ENCODE results near the gene SCN2A. TPM values are rescaled to one million over a fixed set of nuclear protein-coding genes. Genes with fewer than 3 reads are reported as not detected.

The SCN2A gene
- total RNA-seq, 2 donors from 2014 or later = 0.15 to 0.20 TPM

- H3K36me3 Mint-ChIP-seq (ENCODE audit: low read depth) = no peaks in the 10 kb centered on the region
- H3K36me3 ChIP-seq (ENCODE audit: control insufficient read depth, insufficient read depth, low read length) = no peaks in the 10 kb centered on the region
- WGBS, 2 experiments (ENCODE audit: insufficient coverage in 1 of 2, insufficient read length in 1 of 2) = 89% methylated on average over 4 of the region's 4 CpGs; no CpG with 5 or more reads in 1 of the 2 experiments
- H3K27ac ChIP-seq (ENCODE audit: low read depth, low read length) = no peak overlapping the region
- no peak overlapping the region for H3K9ac ChIP-seq (ENCODE audit: extremely low read depth, low read length, poor library complexity, severe bottlenecking)
- H3K9me3 ChIP-seq (ENCODE audit: control insufficient read depth, low read length) = no peaks in the 10 kb centered on the region
- DNase-seq = no peak
- peaks cover 6% of the 10 kb centered on the region for H3K9me3 Mint-ChIP-seq
- no peak for TF ChIP-seq CTCF (conservative IDR thresholded peaks at IDR 0.05)
- peaks cover 12% of the 10 kb centered on the region for H3K4me1 Mint-ChIP-seq
- H3K4me3 Mint-ChIP-seq = no peak overlapping the region
- H3K27ac Mint-ChIP-seq = no peak overlapping the region
- H3K4me3 ChIP-seq (ENCODE audit: low read length) = no peak overlapping the region
- peaks cover 5% of the 10 kb centered on the region for H3K27me3 Mint-ChIP-seq (ENCODE audit: insufficient read depth)
- peaks cover 10% of the 10 kb centered on the region for H3K4me1 ChIP-seq (ENCODE audit: control insufficient read depth, insufficient read depth, low read length)
- no peaks in the 10 kb centered on the region for H3K27me3 ChIP-seq (ENCODE audit: control insufficient read depth, insufficient read depth, low read length, poor library complexity, severe bottlenecking)
These were observed 41.1 kb downstream of the SCN2A start for GRCh38 chr2:165280356-165280755.

- H3K9me3 Mint-ChIP-seq = peaks cover 6% of the 10 kb centered on the region
- Histone ChIP-seq H3K27me3 (ENCODE audit: control insufficient read depth, insufficient read depth, low read length, poor library complexity, severe bottlenecking) (no peaks in the 10 kb centered on the region), H3K4me3 (ENCODE audit: low read length) (no peak overlapping the region), H3K4me1 (ENCODE audit: control insufficient read depth, insufficient read depth, low read length) (peaks cover 10% of the 10 kb centered on the region), H3K36me3 (ENCODE audit: control insufficient read depth, insufficient read depth, low read length) (no peaks in the 10 kb centered on the region), H3K9me3 (ENCODE audit: control insufficient read depth, low read length) (no peaks in the 10 kb centered on the region), H3K27ac (ENCODE audit: low read depth, low read length) (no peak overlapping the region), H3K9ac (ENCODE audit: extremely low read depth, low read length, poor library complexity, severe bottlenecking) (no peak overlapping the region)
- DNase-seq = no peak
- H3K4me1 Mint-ChIP-seq = peaks cover 12% of the 10 kb centered on the region
- 87 to 90% methylated on average over 3 to 4 of the region's 4 CpGs for WGBS, 2 experiments (ENCODE audit: insufficient coverage in 1 of 2, insufficient read length in 1 of 2)
- peaks cover 4% of the 10 kb centered on the region for H3K27me3 Mint-ChIP-seq (ENCODE audit: insufficient read depth)
- no peak overlapping the region for H3K4me3 Mint-ChIP-seq
- H3K27ac Mint-ChIP-seq = no peak overlapping the region
- no peaks in the 10 kb centered on the region for H3K36me3 Mint-ChIP-seq (ENCODE audit: low read depth)
- TF ChIP-seq CTCF (conservative IDR thresholded peaks at IDR 0.05) = no peak
These were observed 42.2 kb downstream of the SCN2A start for GRCh38 chr2:165281387-165281786.

- no peak for TF ChIP-seq CTCF (conservative IDR thresholded peaks at IDR 0.05)
- Histone ChIP-seq H3K27ac (ENCODE audit: low read depth, low read length) (no peak overlapping the region), H3K9me3 (ENCODE audit: control insufficient read depth, low read length) (no peaks in the 10 kb centered on the region), H3K4me1 (ENCODE audit: control insufficient read depth, insufficient read depth, low read length) (peaks cover 10% of the 10 kb centered on the region), H3K36me3 (ENCODE audit: control insufficient read depth, insufficient read depth, low read length) (no peaks in the 10 kb centered on the region), H3K9ac (ENCODE audit: extremely low read depth, low read length, poor library complexity, severe bottlenecking) (no peak overlapping the region), H3K27me3 (ENCODE audit: control insufficient read depth, insufficient read depth, low read length, poor library complexity, severe bottlenecking) (no peaks in the 10 kb centered on the region), H3K4me3 (ENCODE audit: low read length) (no peak overlapping the region)
- no peak overlapping the region for H3K4me3 Mint-ChIP-seq
- 94% methylated on average over 1 of the region's 1 CpG; no CpG with 5 or more reads in 1 of the 2 experiments for WGBS, 2 experiments (ENCODE audit: insufficient coverage in 1 of 2, insufficient read length in 1 of 2)
- H3K9me3 Mint-ChIP-seq = peaks cover 6% of the 10 kb centered on the region
- no peaks in the 10 kb centered on the region for H3K36me3 Mint-ChIP-seq (ENCODE audit: low read depth)
- H3K27ac Mint-ChIP-seq = no peak overlapping the region
- no peaks in the 10 kb centered on the region for H3K27me3 Mint-ChIP-seq (ENCODE audit: insufficient read depth)
- H3K4me1 Mint-ChIP-seq = peaks cover 12% of the 10 kb centered on the region
- no peak for DNase-seq
These were observed 44.1 kb downstream of the SCN2A start for GRCh38 chr2:165283342-165283741.

Measured in endodermal cell (in vitro differentiated cells).